K562 (cell line): ENCODE data around the gene SLC5A5.

Experiments used
- CHAMP1 ChIP-seq: fragments of 450-650 bp; IDR thresholded peaks from 2 replicates; pipeline ENCODE4 v1.6.1; 2016; ENCODE audit warnings: mild to moderate bottlenecking
- CHD1 ChIP-seq: fragments of 200-600 bp; sonication (generic); IDR thresholded peaks from one replicate; pipeline ENCODE4 v1.6.1; 2012; ENCODE audit warnings: mild to moderate bottlenecking, moderate library complexity, low read length, inconsistent platforms
- EHMT2 ChIP-seq: fragments of 450-650 bp; IDR thresholded peaks from 2 replicates; pipeline ENCODE4 v1.6.1; 2018; ENCODE audit warnings: antibody characterized with exemption
- FOXK2 ChIP-seq, 2 experiments: fragments of 450-650 bp; IDR thresholded peaks in 1 of 2; conservative IDR thresholded peaks in 1 of 2; 2 replicates each; pipeline ENCODE4 v1.6.1; 2016; ENCODE audit warnings: low read depth in 2 of 2, mild to moderate bottlenecking in 1 of 2
- LCOR ChIP-seq: sonication (generic); formaldehyde crosslinking; IDR thresholded peaks from 2 replicates; pipeline ENCODE4 v1.8.0; 2022; ENCODE audit warnings: mild to moderate bottlenecking, missing genetic modification reagents
- NR2F6 ChIP-seq: fragments of 450-650 bp; formaldehyde crosslinking; IDR thresholded peaks from 2 replicates; pipeline ENCODE4 v1.4.0; 2020; ENCODE audit warnings: mild to moderate bottlenecking
- TAF1 ChIP-seq: IDR thresholded peaks from 2 replicates; pipeline ENCODE4 v1.6.1; 2011; ENCODE audit warnings: mild to moderate bottlenecking, low read length, moderate library complexity; ENCODE audit not compliant: insufficient read depth, control insufficient read depth, severe bottlenecking; ENCODE audit errors: extremely low read depth

- TF ChIP-seq CHD1 (no peak), CHAMP1 (no peak), TAF1 (no peak), LCOR (CRISPR knock-in tag) (0 out of 2 replicates have a peak, but pooled peaks have one; percentile 18), FOXK2 (conservative IDR thresholded peaks at IDR 0.05 in 1 of 2, IDR thresholded peaks at IDR 0.05 in 1 of 2; ENCODE audit: low read depth in 2 of 2) (no peak), NR2F6 (CRISPR knock-in tag) (no peak), EHMT2 (no peak)
These were observed 70.4 kb downstream of the SLC5A5 start for GRCh38 chr19:17942181-17942580.
